Measurements from ENCODE around the gene SMC5. TPM values are rescaled to one million over a fixed set of nuclear protein-coding genes. Genes with fewer than 3 reads are reported as not detected.
"Not testable (repeated sequence)": the region's sequence is repeated elsewhere in the genome, so short reads cannot be mapped to it uniquely, and the experiment has no call there.

SMC5 gene
- total RNA-seq, 1 experiment from 2014 or later, result 38.7 TPM

GRCh38 chr9:70263421-70263820 lies 4.6 kb downstream of the SMC5 start:
- DNase-seq (ENCODE audit: low spot score), result peak; percentile 8

- DNase-seq (ENCODE audit: low spot score), result no peak
Observed at GRCh38 chr9:70278305-70278704, 19.5 kb downstream of the SMC5 start.

GRCh38 chr9:70283848-70284247 lies 25.1 kb downstream of the SMC5 start:
- DNase-seq (ENCODE audit: low spot score), result no peak

- no peak for DNase-seq (ENCODE audit: low spot score)
Observed at GRCh38 chr9:70285246-70285645, 26.5 kb downstream of the SMC5 start.

GRCh38 chr9:70285981-70286598 lies 27.3 kb downstream of the SMC5 start:
- DNase-seq (ENCODE audit: low spot score), result no peak

- DNase-seq (ENCODE audit: low spot score), result no peak
Observed at GRCh38 chr9:70290626-70291025, 31.8 kb downstream of the SMC5 start.

GRCh38 chr9:70291446-70291845 lies 32.7 kb downstream of the SMC5 start:
- DNase-seq (ENCODE audit: low spot score), result no peak

GRCh38 chr9:70292253-70292652 lies 33.5 kb downstream of the SMC5 start:
- DNase-seq (ENCODE audit: low spot score), result no peak

- DNase-seq (ENCODE audit: low spot score), result no peak
Observed at GRCh38 chr9:70293214-70293613, 34.4 kb downstream of the SMC5 start.

- DNase-seq (ENCODE audit: low spot score), result no peak
Observed at GRCh38 chr9:70297141-70297540, 38.4 kb downstream of the SMC5 start.

GRCh38 chr9:70298245-70298771 lies 39.5 kb downstream of the SMC5 start:
- no peak for DNase-seq (ENCODE audit: low spot score)

- no peak for DNase-seq (ENCODE audit: low spot score)
Observed at GRCh38 chr9:70303268-70303667, 44.5 kb downstream of the SMC5 start.

- no peak for DNase-seq (ENCODE audit: low spot score)
Observed at GRCh38 chr9:70304810-70305209, 46.0 kb downstream of the SMC5 start.

GRCh38 chr9:70315389-70315788 lies 56.6 kb downstream of the SMC5 start:
- no peak for DNase-seq (ENCODE audit: low spot score)

GRCh38 chr9:70318002-70318401 lies 59.2 kb downstream of the SMC5 start:
- no peak for DNase-seq (ENCODE audit: low spot score)

- DNase-seq (ENCODE audit: low spot score), result no peak
Observed at GRCh38 chr9:70322096-70322495, 63.3 kb downstream of the SMC5 start.

- DNase-seq (ENCODE audit: low spot score), result no peak
Observed at GRCh38 chr9:70324963-70325362, 66.2 kb downstream of the SMC5 start.

- not testable (repeated sequence) for DNase-seq (ENCODE audit: low spot score)
Observed at GRCh38 chr9:70328625-70329024, 69.8 kb downstream of the SMC5 start.

- DNase-seq (ENCODE audit: low spot score), result no peak
Observed at GRCh38 chr9:70340572-70340971, 81.8 kb downstream of the SMC5 start.

GRCh38 chr9:70347046-70347445 lies 88.3 kb downstream of the SMC5 start:
- no peak for DNase-seq (ENCODE audit: low spot score)

- DNase-seq (ENCODE audit: low spot score), result no peak
Observed at GRCh38 chr9:70352356-70352755, 93.6 kb downstream of the SMC5 start.

GRCh38 chr9:70352802-70353201 lies 94.0 kb downstream of the SMC5 start:
- DNase-seq (ENCODE audit: low spot score), result peak; percentile 10

- no peak for DNase-seq (ENCODE audit: low spot score)
Observed at GRCh38 chr9:70355801-70356200, 97.0 kb downstream of the SMC5 start.

GRCh38 chr9:70362952-70363351 lies 104.2 kb downstream of the SMC5 start:
- no peak for DNase-seq (ENCODE audit: low spot score)

Measured in A172 (cell line).